Lower lobe of right lung (tissue), 2 donors: Measurements from ENCODE around the gene PAX6. TPM values are rescaled to one million over a fixed set of nuclear protein-coding genes. Genes with fewer than 3 reads are reported as not detected.
"Not testable (repeated sequence)": the region's sequence is repeated elsewhere in the genome, so short reads cannot be mapped to it uniquely, and the experiment has no call there.

Experiments
- ATAC-seq, 2 donors: fragments of 200-7000 bp; cut with Tn5 transposase; one replicate each; pipeline ENCODE4 v1.9.1; 2020 to 2022; ENCODE audit warnings: mild to moderate bottlenecking in 2 of 2, moderate library complexity in 2 of 2
- DNase-seq: peaks from one replicate; pipeline ENCODE4 v3.0.0-alpha.2; 2020
- H3K27ac ChIP-seq: fragments of 200-600 bp; one replicate; pipeline ENCODE4 v1.8.0; 2022
- H3K27me3 ChIP-seq: fragments of 200-600 bp; one replicate; pipeline ENCODE4 v1.8.0; 2022; ENCODE audit warnings: low read depth
- H3K36me3 ChIP-seq: fragments of 200-600 bp; one replicate; pipeline ENCODE4 v1.8.0; 2022; ENCODE audit warnings: mild to moderate bottlenecking
- H3K4me1 ChIP-seq: fragments of 200-600 bp; one replicate; pipeline ENCODE4 v1.8.0; 2022
- H3K4me3 ChIP-seq: fragments of 200-600 bp; one replicate; pipeline ENCODE4 v1.8.0; 2022; ENCODE audit warnings: mild to moderate bottlenecking
- H3K9me3 ChIP-seq: fragments of 200-600 bp; one replicate; pipeline ENCODE4 v1.8.0; 2022
- intact Hi-C: fragments of 100-400 bp; cut with DNase I; formaldehyde crosslinking; loops from one replicate; pipeline ENCODE4 v1.11.0; 2022
- total RNA-seq: library from RNA; stranded (reverse); fragmentation: NEBNext Ultra II Directional; extraction: Animal tissue kit (Norgen Biotek cat#: 25700); gene quantifications from one replicate; pipeline ENCODE4 v1.2.1, GENCODE V29; 2021
- TF ChIP-seq, protein P1 (sequence below): fragments of 200-600 bp; IDR thresholded peaks from one replicate; pipeline ENCODE4 v1.8.0; 2022; ENCODE audit warnings: antibody characterized with exemption, mild to moderate bottlenecking
- donor health status: DM: no; HTN: yes; CAD: no; lungs with severe emphysema.

The PAX6 gene
- total RNA-seq, 1 donor from 2014 or later, result not detected

GRCh38 chr11:31747581-31747980 is 63.5 kb downstream of the PAX6 start:
- Histone ChIP-seq H3K4me3 (no peak overlapping the region), H3K27ac (no peak overlapping the region), H3K27me3 (no peaks in the 10 kb centered on the region), H3K4me1 (no peaks in the 10 kb centered on the region), H3K36me3 (no peaks in the 10 kb centered on the region), H3K9me3 (no peaks in the 10 kb centered on the region)
- no peak for ATAC-seq
- no peak for DNase-seq
- TF ChIP-seq, protein P1, sequence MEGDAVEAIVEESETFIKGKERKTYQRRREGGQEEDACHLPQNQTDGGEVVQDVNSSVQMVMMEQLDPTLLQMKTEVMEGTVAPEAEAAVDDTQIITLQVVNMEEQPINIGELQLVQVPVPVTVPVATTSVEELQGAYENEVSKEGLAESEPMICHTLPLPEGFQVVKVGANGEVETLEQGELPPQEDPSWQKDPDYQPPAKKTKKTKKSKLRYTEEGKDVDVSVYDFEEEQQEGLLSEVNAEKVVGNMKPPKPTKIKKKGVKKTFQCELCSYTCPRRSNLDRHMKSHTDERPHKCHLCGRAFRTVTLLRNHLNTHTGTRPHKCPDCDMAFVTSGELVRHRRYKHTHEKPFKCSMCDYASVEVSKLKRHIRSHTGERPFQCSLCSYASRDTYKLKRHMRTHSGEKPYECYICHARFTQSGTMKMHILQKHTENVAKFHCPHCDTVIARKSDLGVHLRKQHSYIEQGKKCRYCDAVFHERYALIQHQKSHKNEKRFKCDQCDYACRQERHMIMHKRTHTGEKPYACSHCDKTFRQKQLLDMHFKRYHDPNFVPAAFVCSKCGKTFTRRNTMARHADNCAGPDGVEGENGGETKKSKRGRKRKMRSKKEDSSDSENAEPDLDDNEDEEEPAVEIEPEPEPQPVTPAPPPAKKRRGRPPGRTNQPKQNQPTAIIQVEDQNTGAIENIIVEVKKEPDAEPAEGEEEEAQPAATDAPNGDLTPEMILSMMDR, result no peak
- intact Hi-C loops, result no loop called here

DNA sequence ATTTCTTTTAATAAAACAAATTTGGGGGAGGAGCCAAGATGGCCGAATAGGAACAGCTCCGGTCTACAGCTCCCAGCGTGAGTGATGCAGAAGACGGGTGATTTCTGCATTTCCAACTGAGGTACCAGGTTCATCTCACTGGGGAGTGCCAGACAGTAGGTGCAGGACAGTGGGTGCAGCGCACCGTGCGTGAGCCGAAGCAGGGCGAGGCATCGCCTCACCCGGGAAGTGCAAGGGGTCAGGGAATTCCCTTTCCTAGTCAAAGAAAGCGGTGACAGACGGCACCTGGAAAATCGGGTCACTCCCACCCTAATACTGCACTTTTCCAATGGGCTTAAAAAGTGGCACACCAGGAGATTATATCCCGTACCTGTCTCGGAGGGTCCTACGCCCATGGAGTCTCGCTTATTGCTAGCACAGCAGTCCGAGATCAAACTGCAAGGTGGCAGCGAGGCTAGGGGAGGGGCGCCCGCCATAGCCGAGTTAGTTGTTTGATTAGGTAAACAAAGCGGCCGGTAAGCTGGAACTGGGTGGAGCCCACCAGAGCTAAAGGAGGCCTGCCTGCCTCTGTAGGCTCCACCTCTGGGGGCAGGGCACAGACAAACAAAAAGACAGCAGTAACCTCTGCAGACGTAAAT is 70.3 kb downstream of the PAX6 start:
- H3K4me3 ChIP-seq, ATAC-seq, H3K27me3 ChIP-seq, intact Hi-C loops, H3K36me3 ChIP-seq, H3K4me1 ChIP-seq, DNase-seq, H3K27ac ChIP-seq: not testable (repeated sequence)
- peaks cover 19% of the 10 kb centered on the region for H3K9me3 ChIP-seq

DNA sequence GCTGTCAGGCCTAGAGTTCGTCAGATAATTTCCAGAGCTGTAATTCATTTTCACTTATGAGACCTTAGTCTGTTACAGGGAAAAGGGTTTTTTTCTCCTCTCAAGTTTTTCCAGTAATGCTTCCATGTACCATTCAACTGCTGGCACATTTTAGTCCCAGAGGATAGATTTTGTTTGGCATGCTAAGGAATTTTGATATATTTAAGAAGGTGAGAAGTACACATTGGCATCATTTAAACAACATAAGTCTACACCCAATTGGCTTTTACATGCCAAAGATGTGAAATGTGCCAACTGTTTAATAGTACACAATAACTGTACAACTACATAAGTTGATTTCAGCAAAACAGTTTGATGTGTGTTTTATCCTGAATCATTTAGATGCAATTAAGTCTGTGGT is 71.0 kb downstream of the PAX6 start:
- ATAC-seq, result no peak
- TF ChIP-seq, protein P1, result no peak
- Histone ChIP-seq H3K9me3 (peaks cover 19% of the 10 kb centered on the region), H3K4me1 (no peaks in the 10 kb centered on the region), H3K27me3 (no peaks in the 10 kb centered on the region), H3K27ac (no peak overlapping the region), H3K36me3 (no peaks in the 10 kb centered on the region), H3K4me3 (no peak overlapping the region)
- intact Hi-C loops, result no loop called here
- DNase-seq, result no peak
